GM12874 (cell line): ENCODE results near the gene CPSF7.

ENCODE experiments used
- TF ChIP-seq, protein P1 (sequence below): IDR thresholded peaks from 2 replicates; pipeline ENCODE4 v1.5.1; 2011; ENCODE audit warnings: low read depth, mild to moderate bottlenecking, control low read depth, low read length, moderate library complexity; ENCODE audit not compliant: insufficient read depth

CPSF7 gene

GRCh38 chr11:61472868-61473267 lies 43.1 kb upstream of the CPSF7 start:
- TF ChIP-seq, protein P1, sequence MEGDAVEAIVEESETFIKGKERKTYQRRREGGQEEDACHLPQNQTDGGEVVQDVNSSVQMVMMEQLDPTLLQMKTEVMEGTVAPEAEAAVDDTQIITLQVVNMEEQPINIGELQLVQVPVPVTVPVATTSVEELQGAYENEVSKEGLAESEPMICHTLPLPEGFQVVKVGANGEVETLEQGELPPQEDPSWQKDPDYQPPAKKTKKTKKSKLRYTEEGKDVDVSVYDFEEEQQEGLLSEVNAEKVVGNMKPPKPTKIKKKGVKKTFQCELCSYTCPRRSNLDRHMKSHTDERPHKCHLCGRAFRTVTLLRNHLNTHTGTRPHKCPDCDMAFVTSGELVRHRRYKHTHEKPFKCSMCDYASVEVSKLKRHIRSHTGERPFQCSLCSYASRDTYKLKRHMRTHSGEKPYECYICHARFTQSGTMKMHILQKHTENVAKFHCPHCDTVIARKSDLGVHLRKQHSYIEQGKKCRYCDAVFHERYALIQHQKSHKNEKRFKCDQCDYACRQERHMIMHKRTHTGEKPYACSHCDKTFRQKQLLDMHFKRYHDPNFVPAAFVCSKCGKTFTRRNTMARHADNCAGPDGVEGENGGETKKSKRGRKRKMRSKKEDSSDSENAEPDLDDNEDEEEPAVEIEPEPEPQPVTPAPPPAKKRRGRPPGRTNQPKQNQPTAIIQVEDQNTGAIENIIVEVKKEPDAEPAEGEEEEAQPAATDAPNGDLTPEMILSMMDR = no peak

DNA sequence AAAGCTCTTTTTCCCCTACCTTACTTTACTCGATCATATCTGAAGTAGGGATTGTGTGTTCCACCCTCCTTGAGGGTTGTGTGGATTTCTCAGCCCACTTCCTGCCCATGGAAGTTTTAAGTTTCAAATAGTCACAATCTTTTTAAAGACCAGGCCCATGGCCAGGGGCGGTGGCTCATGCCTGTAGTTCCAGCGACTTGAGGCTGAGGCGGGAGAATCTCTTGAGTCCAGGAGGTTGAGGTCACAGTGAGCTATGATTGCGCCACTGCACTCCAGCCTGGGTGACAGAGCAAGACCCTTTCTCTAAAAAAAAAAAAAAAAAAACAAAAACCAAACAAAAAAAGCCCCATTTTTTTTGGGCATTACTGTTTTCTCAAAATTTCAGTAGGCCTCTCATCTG lies 42.5 kb upstream of the CPSF7 start:
- TF ChIP-seq, protein P1 = no peak

DNA sequence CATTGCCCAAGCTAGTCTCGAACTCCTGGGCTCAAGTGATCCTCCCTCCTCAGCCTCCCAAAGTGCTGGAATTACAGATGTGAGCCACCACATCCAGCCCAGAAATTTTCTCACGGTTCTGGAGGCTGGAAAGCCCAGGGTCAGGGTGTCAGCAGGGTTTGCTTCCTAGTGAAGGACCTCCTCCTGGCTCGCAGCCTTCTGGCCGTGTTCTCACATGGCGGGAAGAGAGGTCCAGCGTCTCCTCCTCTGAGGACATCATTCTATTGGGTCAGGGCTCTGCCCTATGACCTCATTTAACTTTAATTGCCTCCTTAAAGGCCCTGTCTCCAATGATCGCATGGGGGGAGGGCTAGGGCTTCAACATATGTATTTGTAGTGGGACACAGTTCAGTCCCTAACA lies 38.2 kb upstream of the CPSF7 start:
- TF ChIP-seq, protein P1 = no peak

GRCh38 chr11:61460986-61461385 lies 31.2 kb upstream of the CPSF7 start:
- TF ChIP-seq, protein P1 = no peak

- TF ChIP-seq, protein P1 = no peak
These were observed 30.7 kb upstream of the CPSF7 start for GRCh38 chr11:61460474-61460881.

- TF ChIP-seq, protein P1 = no peak
These were observed 24.7 kb upstream of the CPSF7 start for GRCh38 chr11:61454520-61454919.

DNA sequence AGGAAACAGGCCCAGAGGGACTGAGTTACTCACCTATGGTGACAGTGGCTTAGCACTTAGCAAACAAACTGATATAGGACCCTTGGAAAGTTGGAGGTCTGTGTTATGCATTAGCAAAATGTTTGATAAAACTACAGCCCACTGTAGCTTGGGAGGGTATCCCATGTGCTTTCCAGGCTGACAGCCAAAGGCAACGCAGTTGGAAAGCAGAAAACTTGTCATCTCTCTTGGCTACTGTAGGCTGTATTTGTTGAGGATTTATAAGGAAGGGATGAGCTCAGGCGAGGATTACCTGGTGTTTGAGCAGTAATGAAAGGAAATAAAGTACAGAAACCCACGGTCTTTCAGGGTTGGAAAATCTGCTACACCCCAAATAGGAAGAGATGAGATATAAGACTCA lies 23.9 kb upstream of the CPSF7 start:
- TF ChIP-seq, protein P1 = no peak

- TF ChIP-seq, protein P1 = no peak
These were observed 23.1 kb upstream of the CPSF7 start for GRCh38 chr11:61452825-61453224.
